ENCODE data around the gene PLSCR1.
"Not testable (repeated sequence)": the region's sequence is repeated elsewhere in the genome, so short reads cannot be mapped to it uniquely, and the experiment has no call there.

The PLSCR1 gene

DNA sequence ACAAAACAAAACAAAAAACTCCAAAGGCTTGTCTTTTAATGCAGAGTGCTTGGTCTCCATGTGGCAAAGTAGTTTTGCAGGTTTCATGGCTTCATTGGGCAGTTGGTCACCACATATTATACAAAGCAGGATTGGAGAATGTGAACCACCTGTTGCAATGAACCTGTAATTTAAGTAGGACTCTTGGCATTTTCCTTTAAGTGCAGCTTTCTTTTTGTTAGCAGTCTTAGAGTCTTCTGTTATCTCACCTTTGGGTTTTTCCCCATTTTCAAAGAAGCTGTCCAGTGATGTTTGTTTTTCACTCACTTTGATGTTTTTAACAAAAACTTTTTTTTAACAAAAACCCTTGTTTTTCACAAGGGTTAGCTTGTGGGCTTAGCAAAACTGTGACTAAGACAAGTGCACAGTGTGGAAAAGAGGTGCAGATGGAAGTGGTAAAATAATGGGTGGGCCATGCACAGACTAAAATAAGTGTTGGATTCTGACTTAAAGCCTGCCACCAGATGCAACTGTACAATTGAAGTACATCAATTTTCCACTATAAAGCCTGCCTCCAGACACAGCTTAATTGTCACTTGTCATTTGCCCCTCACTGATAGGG lies 2.9 kb upstream of the PLSCR1 start:
- no peak for DNase-seq

DNA sequence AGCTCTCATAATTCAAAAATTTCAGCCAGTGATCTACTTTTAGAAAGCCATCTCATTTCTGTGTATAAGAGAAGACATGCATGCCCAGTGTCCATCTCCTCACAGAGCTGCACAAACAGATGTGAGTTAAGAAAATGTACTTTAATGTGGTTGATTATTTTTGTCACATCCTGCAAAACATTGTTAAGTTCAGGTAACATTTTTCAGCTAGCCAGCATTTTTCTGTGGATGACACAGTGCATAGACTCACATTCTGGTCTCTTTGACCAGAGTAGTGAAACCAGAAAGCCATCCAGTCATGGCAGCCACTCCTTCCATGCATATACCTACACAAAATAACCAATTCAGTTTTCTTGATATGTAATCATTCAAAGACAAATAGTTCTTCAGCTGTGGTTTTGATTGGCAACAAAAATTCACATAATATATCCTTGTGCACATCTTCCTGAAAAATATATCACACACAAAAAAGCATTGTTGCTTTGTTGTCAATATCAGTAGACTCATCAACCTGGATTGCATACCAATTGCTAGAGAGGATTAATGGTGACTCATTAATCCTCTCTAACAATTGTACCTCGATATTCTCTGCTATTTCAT lies 2.1 kb upstream of the PLSCR1 start:
- DNase-seq, result no peak

DNA sequence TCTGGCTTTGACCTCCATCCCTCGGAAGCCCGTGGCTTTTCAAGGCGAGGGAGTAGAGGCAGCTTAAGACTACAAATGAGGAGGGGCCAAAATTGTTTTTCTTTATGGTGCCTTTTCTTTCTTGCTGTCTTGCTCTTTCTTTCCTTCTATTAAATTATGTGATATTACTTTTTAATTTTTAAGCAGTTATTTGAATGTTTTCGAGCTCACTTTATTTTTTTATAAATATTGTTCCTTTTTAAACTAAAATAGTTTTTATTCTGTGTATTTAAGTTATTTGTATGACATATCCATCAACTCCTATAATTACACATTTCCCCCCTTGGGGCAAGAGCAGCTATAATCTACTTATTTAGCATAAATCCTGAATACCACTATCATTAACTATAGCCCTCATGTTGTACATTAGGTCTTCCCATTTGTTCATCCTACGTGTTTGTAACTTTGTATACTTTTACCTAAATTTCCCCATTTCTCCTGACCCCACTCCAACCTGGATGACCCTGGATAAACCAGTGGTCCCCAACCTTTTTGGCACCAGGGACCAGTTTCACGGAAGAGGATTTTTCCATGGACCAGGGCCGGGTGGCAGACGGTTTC lies 622 bp upstream of the PLSCR1 start:
- no peak for DNase-seq

DNA sequence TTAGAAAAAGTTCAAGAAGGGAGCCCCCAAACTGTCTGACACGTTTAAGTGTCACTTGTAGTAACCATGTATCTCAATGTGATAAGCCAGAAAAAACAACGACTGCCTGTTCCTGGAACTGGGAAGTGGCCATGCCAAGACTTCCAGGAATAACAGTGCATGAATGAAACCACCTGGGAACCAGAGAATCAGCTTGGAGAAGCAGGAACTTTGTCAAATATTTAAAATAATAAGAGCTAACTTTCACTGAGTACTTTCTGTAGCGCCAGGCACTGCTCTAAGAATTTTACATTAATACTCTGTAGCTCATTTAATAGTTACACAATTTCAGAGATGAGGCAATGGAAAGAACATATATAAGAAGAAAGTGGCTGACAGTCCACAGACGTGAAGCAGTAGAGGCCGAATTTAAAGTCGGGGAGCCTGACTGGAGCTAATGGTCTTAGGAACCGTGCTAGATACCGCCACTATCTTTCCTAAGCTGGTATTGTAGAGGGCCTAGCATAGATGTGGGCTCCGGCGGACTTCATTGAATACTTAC lies 876 bp downstream of the PLSCR1 start:
- DNase-seq, result peak in 2 of 6 experiments; percentile 2 to 20

DNA sequence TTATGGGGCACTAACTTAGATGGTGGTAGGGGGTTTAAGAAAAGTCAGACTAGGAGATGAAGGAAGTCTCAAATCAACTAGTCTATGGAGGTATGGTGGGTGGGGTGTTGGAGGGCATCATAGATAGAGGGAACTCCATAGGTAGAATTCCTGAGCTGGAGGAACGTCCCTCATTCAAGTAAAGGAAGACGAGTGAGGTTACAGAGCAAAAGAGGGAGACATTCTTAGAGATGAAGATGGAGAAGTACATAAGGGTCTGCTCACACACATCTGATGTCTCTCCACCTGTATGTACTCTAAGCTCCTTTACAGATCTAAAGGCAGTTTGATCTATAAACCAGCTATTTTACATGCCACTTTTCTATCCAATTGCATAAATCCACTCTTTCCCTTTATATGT lies 1.4 kb downstream of the PLSCR1 start:
- DNase-seq, result no peak

DNA sequence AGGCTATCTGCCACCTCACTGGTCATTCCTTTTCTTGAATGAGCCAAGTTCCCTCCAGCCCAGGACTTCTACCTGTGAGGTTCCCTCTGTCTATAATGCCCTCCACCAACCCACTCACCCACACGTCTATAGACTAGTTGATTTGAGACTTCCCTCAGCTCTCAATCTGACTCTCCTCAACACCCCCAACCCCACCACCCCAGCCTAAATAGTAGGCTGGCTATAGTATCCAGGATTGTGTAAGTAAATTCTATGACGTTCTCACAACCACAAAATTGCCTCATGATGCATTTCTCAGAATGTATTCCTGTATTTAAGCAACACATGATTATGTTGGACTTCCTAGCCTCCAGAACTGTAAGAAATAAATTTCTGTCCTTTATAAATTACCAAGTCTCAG lies 2.2 kb downstream of the PLSCR1 start:
- no peak for DNase-seq

DNA sequence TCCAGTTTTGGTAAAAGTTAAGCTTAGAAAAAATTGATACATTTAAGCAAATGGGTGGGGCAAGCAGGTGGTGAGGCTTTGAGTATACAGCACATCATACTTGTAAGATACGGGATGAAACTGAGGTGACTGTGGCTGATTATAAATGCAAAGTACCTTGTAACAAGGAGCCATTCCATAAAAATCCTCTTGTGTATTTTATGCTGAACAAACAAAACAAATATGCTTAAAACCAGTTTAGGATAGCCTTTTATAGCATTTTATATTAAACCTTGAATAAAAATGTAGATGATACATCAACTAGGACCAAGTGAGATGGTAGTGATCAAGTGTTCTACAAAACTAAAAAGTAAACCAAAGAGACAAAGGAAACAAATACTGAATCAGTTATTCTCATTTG lies 3.4 kb downstream of the PLSCR1 start:
- DNase-seq, result no peak

DNA sequence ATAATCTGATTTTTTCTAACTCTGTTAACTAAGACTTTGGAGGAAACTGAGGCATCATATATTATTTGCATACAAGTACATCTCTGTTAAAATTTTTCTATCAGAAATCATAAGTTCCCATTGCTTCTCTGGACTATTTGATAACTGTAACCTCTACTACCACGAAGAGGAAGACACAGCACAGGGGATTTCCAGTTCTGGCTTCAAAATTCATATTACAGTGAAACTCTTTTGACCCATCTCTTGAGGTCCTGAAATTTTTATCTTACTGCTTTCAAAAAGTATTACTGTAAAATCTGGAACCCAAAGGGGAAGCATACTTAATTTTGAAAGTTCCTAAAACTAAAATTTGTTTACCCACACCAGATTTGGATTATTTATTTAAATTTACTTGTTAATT lies 4.2 kb downstream of the PLSCR1 start:
- DNase-seq, result no peak

DNA sequence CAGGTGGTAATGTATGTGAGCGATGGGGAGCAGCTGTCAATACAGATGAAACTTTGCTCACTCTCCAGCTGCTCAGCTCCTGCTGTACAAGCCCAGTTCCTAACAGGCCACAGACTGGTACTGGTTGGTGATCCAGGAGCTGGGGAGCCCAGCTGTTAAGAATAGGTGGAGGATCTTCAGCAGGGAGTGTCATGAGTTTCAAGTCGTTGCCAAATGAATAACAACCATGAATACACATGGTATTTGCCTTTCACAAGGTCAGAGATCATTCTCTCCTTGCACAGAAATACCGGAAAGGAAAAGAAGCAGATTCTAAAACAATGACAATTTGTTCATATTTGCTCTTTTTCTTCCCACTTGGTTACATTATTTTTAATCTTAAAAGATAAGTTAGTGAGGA lies 5.1 kb downstream of the PLSCR1 start:
- DNase-seq, result no peak

DNA sequence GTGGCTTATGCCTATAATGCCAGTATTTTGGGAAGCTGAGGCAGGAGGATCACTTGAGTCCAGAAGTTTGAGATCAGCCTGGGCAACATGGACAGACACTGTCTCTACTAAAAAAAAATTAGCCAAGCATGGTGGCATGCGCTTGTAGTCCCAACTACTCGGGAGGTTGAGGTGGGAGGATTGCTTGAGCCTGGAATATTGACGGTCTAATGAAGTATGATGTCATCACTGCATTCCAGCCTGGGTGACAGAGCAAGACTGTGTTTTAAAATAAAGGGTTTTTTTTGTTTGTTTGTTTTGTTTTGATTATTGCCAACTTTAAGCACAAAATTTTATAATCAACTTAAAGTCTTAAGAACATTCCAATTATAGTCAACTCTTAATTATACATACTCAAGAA lies 6.8 kb downstream of the PLSCR1 start:
- no peak for DNase-seq

DNA sequence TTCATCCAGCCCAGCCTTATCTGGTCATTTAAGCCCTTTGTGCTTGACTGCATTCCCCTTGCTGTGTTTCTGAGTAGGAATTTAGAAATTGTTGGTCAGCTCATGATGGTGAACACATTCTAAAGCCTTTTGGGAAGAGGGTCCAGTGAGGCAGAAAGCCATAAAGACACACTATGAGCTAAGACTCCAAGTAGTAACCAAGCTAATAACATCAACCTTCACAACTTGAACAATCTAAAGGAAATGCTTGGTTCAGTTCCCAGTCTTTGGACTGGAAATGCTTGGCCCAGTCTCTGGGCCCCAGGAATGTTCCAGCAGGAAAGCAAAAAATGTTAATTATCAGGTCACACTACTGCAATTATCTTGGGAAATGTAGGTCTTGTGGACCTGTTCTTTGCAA lies 7.7 kb downstream of the PLSCR1 start:
- DNase-seq, result no peak

DNA sequence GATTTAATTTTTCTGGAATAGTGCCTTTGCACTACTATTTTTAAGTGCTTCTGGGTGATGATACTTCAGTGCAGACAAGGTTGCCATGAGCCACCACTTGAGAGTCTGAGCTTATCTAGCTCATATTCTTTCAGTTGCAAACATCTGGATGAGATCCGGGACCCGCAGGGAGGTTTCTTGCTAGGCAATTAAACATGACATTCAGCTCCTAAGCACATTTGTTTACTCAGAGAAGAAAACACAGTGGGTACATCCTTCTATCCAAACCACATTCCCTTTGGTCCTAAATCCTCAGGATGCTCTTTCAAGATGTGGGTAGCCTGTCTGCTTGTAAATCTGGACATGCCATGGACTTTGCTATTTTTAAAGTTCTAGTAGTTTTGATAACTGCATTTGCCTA lies 12.0 kb downstream of the PLSCR1 start:
- no peak for DNase-seq

DNA sequence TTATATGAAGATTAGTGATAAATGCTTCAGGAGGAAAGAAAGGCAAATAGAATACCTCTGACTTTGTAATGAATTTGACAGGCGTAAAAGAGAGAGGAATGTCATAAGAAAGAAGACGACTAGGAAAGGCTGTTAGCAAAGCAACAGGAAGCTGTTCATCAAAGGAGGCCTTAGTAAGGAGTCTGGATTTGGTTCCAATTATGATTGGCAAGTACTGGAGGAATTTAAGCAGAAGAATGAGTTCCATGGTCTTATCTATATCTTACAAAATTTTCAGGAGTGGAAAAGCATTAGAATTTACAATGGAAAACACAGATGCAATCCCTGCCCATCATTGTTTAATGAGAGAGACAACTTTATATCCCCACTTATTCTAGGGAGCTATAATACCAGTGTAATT lies 13.8 kb downstream of the PLSCR1 start:
- DNase-seq, result no peak

DNA sequence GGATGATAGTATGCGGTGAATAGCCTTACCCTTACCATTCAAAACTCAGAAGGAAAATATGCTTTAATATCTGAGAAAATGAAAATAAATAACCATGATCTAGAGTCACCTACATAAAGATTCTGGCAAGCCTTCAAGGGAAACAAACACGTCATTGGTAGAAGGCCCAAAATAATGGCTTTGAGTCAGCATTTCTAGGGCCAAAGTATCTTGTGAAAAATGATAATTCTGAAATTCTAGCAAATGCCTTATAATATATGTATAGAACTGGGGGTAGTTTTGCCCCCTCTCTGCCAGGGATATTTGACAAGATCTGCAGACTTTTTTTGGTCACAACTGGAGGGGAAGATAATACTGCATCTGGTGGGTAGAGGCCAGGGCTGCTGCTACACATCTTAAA lies 15.4 kb downstream of the PLSCR1 start:
- DNase-seq, result no peak

DNA sequence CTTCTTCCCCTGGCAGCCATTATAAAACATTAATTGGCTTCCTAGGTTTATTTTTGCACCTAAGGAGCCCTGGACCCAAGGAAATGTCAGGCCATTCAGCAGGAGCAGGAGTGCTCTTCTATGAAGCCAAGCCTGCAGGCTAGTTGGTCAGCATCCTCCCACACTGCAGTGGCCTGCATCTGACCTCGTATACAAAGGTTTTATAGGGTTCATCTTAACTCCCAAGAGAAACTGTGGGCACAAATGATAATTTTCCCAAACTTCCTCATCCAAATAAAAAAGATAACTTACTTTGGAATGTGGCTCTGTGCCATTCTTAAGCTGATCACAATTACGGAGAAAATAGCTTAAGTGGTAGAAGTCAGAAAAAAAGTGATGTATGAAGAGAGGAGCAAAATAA lies 19.4 kb downstream of the PLSCR1 start:
- DNase-seq, result no peak

DNA sequence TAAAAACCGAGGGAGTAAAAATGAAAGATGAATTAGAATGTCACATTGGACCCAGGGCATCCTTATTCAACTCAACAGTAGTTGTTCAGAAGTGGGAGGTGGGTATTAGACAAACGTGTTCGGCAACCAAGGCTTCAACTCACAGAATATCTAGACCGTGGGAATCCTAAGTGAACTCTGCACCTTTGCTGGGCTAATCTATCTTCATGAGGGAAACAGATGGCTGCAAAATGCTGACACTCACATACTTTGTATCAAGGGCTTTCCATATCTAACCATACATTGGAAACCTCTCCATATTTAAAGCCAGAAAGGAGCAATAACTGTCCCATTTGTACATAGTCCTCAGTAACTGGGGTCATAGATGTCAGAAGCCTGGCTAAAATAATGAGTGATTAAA lies 20.9 kb downstream of the PLSCR1 start:
- no peak for DNase-seq

DNA sequence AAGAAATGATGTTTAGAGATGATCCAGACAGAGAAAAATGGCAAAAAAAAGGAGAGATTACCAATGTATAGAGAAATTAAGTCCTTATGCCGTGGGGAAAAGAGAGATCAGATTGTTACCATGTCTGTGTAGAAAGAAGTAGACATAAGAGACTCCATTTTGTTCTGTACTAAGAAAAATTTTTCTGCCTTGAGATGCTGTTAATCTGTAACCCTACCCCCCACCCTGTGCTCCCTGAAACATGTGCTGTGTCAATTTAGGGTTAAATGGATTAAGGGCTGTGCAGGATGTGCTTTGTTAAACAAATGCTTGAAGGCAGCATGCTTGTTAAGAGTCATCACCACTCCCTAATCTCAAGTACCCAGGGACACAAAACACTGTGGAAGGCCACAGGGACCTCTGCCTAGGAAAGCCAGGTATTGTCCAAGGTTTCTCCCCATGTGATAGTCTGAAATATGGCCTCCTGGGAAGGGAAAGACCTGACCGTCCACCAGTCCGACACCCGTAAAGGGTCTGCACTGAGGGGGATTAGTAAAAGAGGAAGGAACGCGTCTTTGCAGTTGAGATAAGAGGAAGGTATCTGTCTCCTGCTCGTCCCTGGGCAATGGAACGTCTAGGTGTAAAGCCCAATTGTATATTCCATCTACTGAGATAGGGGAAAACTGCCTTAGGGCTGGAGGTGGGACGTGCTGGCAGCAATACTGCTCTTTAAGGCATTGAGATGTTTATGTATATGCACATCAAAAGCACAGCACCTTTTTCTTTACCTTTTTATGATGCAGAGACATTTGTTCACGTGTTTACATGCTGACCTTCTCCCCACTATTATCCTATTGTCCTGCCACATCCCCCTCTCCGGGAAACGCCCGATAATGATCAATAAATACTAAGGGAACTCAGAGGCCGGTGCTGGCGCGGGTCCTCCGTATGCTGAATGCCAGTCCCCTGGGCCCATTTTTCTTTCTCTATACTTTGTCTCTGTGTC lies 21.9 kb downstream of the PLSCR1 start:
- not testable (repeated sequence) for DNase-seq

DNA sequence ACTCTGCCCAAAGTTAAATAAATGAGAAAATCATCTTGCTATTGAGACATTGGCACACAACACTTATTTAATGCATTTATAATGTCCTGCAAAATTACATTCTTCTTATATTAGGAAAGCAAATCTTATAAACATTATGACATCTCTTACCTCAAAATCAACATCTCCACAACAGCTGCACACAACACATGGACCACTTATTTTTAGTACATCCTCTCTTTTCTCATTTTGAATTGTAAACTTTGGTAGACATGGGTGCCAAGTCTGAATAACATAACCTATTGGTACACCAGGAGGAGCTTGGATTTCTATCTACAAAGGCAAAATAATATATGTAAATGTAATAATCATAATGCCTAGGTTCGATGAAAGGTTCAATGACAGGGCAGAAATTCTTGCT lies 23.0 kb downstream of the PLSCR1 start:
- no peak for DNase-seq

DNA sequence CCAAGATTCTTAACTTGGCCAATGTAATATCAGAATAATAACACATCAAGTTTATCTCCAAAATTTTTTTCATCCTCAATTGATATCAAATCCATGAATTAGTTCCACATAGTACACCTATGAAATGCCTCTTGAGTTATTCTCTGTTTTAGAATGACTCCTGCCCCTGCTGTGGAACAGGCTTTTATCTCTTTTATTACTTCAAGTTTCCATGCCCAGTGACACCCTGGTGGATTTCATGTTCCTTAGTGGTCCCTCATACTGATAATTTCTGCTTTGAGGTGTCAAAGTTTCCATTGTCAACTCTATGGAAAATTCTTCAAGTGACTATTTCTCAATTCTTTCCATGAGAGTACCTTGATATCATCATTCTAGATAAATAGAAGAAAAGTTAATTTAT lies 24.6 kb downstream of the PLSCR1 start:
- no peak for DNase-seq

DNA sequence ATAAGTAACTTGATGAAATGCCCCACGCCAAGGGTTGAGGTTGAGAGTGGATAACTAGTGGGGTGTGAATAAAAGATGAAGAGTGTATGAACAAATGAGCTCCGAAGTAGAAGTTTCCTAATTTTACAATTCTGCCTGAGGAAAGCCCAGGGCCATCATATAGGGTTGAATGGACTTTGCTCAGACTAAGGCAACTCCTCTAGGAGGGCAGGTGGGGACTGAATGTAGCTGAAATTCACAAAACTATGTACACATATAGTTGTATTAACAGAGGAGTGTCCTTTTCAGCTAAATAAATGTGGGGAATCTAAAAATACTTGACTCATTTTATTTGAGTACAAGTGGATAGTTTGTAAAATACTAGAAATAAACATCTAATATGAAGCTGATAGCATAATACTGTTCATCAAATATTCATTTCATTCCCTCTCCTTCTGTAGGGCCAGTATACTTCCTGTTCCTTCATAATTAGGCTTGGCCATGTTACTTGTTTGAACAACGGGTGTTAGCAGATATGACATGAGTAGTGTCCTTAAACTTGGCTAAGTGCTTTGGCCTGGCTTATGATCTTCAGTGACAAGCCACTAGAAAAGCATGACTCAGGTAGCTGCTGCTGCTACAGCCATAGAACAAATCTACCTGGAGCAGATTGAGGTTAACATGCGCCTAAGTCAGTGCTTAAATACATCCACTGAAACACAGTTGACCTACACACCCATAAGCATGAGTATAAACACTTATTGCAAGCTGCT lies 26.5 kb downstream of the PLSCR1 start:
- DNase-seq, result no peak

DNA sequence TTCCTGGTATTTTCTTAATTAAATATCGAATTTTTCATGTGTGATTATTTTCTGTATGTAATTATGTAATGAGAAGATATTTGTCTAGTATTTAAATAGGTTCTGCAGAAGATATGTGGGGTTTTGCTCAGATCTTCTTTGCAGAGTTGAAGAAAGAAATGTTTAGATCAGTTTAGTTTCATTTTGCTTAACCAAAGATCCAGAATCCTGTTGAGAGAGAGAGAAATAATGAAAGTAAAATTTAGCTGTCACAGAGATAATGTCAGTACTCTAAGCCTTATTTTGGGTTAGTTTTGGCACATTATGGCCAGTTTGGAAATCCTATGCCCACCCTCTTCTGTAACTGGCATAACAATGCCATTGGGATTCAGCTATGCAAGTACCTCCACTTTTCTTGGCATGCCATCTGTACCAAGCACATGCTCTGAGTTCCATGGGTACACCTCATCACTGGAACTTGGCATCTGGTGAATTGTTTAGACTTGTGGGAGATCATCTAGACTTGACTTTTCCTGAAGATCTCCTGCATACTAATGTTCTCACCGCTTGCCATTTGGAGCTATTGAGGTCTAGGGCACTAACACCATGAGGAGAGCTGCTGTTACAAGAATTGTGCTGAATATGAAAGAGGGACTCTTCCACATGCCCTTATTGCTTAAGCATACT lies 30.9 kb downstream of the PLSCR1 start:
- peak in 1 of 6 experiments; percentile 5 for DNase-seq

Data from stimulated activated naive CD4-positive, alpha-beta T cell (primary cell).